ENCODE data around the gene EPC1. TPM values are rescaled to one million over a fixed set of nuclear protein-coding genes. Genes with fewer than 3 reads are reported as not detected.

Gene EPC1
- total RNA-seq, 1 donor from 2014 or later = 40.3 TPM

GRCh38 chr10:32374605-32375004 lies 27.6 kb upstream of the EPC1 start:
- intact Hi-C loops (cut with DNase I) = no loop called here
- H3K4me1 ChIP-seq = peaks cover 39% of the 10 kb centered on the region
- H3K27me3 ChIP-seq (ENCODE audit: low read depth) = no peaks in the 10 kb centered on the region
- H3K9me3 ChIP-seq = no peaks in the 10 kb centered on the region
- DNase-seq (no peak), ATAC-seq (no peak)
- no peak overlapping the region for H3K27ac ChIP-seq
- no peak for TF ChIP-seq CTCF (IDR thresholded peaks at IDR 0.05)
- no peak overlapping the region for H3K4me3 ChIP-seq
- no peaks in the 10 kb centered on the region for H3K36me3 ChIP-seq

- TF ChIP-seq CTCF (IDR thresholded peaks at IDR 0.05) = no peak
- intact Hi-C loops (cut with DNase I) = no loop called here
- Histone ChIP-seq H3K27ac (no peak overlapping the region), H3K9me3 (no peaks in the 10 kb centered on the region), H3K4me3 (no peak overlapping the region), H3K4me1 (peaks cover 41% of the 10 kb centered on the region), H3K36me3 (no peaks in the 10 kb centered on the region), H3K27me3 (ENCODE audit: low read depth) (no peaks in the 10 kb centered on the region)
- ATAC-seq = no peak
- DNase-seq = no peak
These were observed 26.5 kb upstream of the EPC1 start for GRCh38 chr10:32373496-32373895.

- H3K4me3 ChIP-seq = no peak overlapping the region
- no peak for TF ChIP-seq CTCF (IDR thresholded peaks at IDR 0.05)
- peaks cover 46% of the 10 kb centered on the region for H3K4me1 ChIP-seq
- ATAC-seq = no peak
- H3K27ac ChIP-seq = no peak overlapping the region
- H3K36me3 ChIP-seq = no peaks in the 10 kb centered on the region
- H3K27me3 ChIP-seq (ENCODE audit: low read depth) = no peaks in the 10 kb centered on the region
- H3K9me3 ChIP-seq = no peaks in the 10 kb centered on the region
- intact Hi-C loops (cut with DNase I) = no loop called here
- no peak for DNase-seq
These were observed 26.1 kb upstream of the EPC1 start for GRCh38 chr10:32373031-32373430.

GRCh38 chr10:32372000-32372875 lies 25.3 kb upstream of the EPC1 start:
- H3K4me3 ChIP-seq = no peak overlapping the region
- H3K27me3 ChIP-seq (ENCODE audit: low read depth) = no peaks in the 10 kb centered on the region
- intact Hi-C loops (cut with DNase I) = no loop called here
- ATAC-seq (no peak), DNase-seq (no peak)
- no peak overlapping the region for H3K27ac ChIP-seq
- TF ChIP-seq CTCF (IDR thresholded peaks at IDR 0.05) = no peak
- H3K9me3 ChIP-seq = no peaks in the 10 kb centered on the region
- H3K4me1 ChIP-seq = peaks cover 54% of the 10 kb centered on the region
- H3K36me3 ChIP-seq = no peaks in the 10 kb centered on the region

GRCh38 chr10:32371101-32371500 lies 24.1 kb upstream of the EPC1 start:
- H3K27me3 ChIP-seq (ENCODE audit: low read depth) = no peaks in the 10 kb centered on the region
- no peak overlapping the region for H3K4me3 ChIP-seq
- no peak overlapping the region for H3K27ac ChIP-seq
- intact Hi-C loops (cut with DNase I) = no loop called here
- H3K36me3 ChIP-seq = no peaks in the 10 kb centered on the region
- ATAC-seq (no peak), DNase-seq (no peak)
- TF ChIP-seq CTCF (IDR thresholded peaks at IDR 0.05) = no peak
- H3K4me1 ChIP-seq = peaks cover 61% of the 10 kb centered on the region
- H3K9me3 ChIP-seq = no peaks in the 10 kb centered on the region
